HEK293 (cell line): Measurements from ENCODE around the gene DUSP3.

Experiments used
- EGR2 ChIP-seq: fragments of 450-650 bp; formaldehyde crosslinking; IDR thresholded peaks from 2 replicates; pipeline ENCODE4 v1.5.1; 2016; ENCODE audit warnings: low read depth, missing biosample characterization, missing genetic modification characterization
- ELK4 ChIP-seq: IDR thresholded peaks from 2 replicates; pipeline ENCODE4 v1.6.1; 2011; ENCODE audit warnings: mild to moderate bottlenecking, low read depth, low read length, borderline replicate concordance
- GFI1B ChIP-seq: fragments of 450-650 bp; formaldehyde crosslinking; IDR thresholded peaks from 2 replicates; pipeline ENCODE4 v1.5.1; 2016; ENCODE audit warnings: missing biosample characterization, missing genetic modification characterization
- KLF17 ChIP-seq: fragments of 450-650 bp; formaldehyde crosslinking; IDR thresholded peaks from 2 replicates; pipeline ENCODE4 v1.5.1; 2016; ENCODE audit warnings: missing biosample characterization, missing genetic modification characterization
- PRDM1 ChIP-seq: fragments of 450-650 bp; formaldehyde crosslinking; IDR thresholded peaks from 2 replicates; pipeline ENCODE4; 2016; ENCODE audit warnings: missing biosample characterization, missing genetic modification characterization
- REST ChIP-seq: fragments of 450-650 bp; formaldehyde crosslinking; IDR thresholded peaks from 2 replicates; pipeline ENCODE4 v1.5.1; 2016; ENCODE audit warnings: missing biosample characterization, missing genetic modification characterization
- SETDB1 ChIP-seq: IDR thresholded peaks from one replicate; pipeline ENCODE4 v1.6.1; 2017; ENCODE audit warnings: mild to moderate bottlenecking, low read length, moderate library complexity, mixed read lengths; ENCODE audit not compliant: insufficient read length
- SP2 ChIP-seq: fragments of 450-650 bp; formaldehyde crosslinking; IDR thresholded peaks from 2 replicates; pipeline ENCODE4 v1.5.1; 2016; ENCODE audit warnings: missing biosample characterization, missing genetic modification characterization
- TRIM28 ChIP-seq: IDR thresholded peaks from 2 replicates; pipeline ENCODE4 v1.6.1; 2011; ENCODE audit warnings: low read length, control low read depth, borderline replicate concordance
- TSHZ1 ChIP-seq: fragments of 450-650 bp; formaldehyde crosslinking; IDR thresholded peaks from 2 replicates; pipeline ENCODE4 v1.5.1; 2016; ENCODE audit warnings: missing biosample characterization, missing genetic modification characterization, borderline replicate concordance
- WT1 ChIP-seq: fragments of 450-650 bp; formaldehyde crosslinking; IDR thresholded peaks from 2 replicates; pipeline ENCODE4 v1.5.1; 2016; ENCODE audit warnings: missing biosample characterization, missing genetic modification characterization
- ZBTB10 ChIP-seq: fragments of 450-650 bp; formaldehyde crosslinking; IDR thresholded peaks from 2 replicates; pipeline ENCODE4 v1.5.1; 2016; ENCODE audit warnings: missing biosample characterization, missing genetic modification characterization
- ZBTB20 ChIP-seq: fragments of 450-650 bp; formaldehyde crosslinking; IDR thresholded peaks from 2 replicates; pipeline ENCODE4 v1.5.1; 2016; ENCODE audit warnings: missing biosample characterization, missing genetic modification characterization
- ZBTB21 ChIP-seq: fragments of 450-650 bp; formaldehyde crosslinking; IDR thresholded peaks from 2 replicates; pipeline ENCODE4 v1.5.1; 2017; ENCODE audit warnings: missing biosample characterization, missing genetic modification characterization
- ZBTB48 ChIP-seq: fragments of 450-650 bp; formaldehyde crosslinking; IDR thresholded peaks from 2 replicates; pipeline ENCODE4 v1.5.1; 2016; ENCODE audit warnings: missing biosample characterization, missing genetic modification characterization
- ZBTB6 ChIP-seq: fragments of 450-650 bp; formaldehyde crosslinking; IDR thresholded peaks from 2 replicates; pipeline ENCODE4 v1.5.1; 2017; ENCODE audit warnings: missing biosample characterization, missing genetic modification characterization
- ZFP69B ChIP-seq: fragments of 450-650 bp; formaldehyde crosslinking; IDR thresholded peaks from 2 replicates; pipeline ENCODE4 v1.5.1; 2016; ENCODE audit warnings: missing biosample characterization, missing genetic modification characterization
- ZNF140 ChIP-seq: fragments of 450-650 bp; formaldehyde crosslinking; IDR thresholded peaks from 2 replicates; pipeline ENCODE4 v1.5.1; 2016; ENCODE audit warnings: missing biosample characterization, missing genetic modification characterization
- ZNF302 ChIP-seq: fragments of 450-650 bp; formaldehyde crosslinking; IDR thresholded peaks from 2 replicates; pipeline ENCODE4 v1.5.1; 2016; ENCODE audit warnings: missing biosample characterization, missing genetic modification characterization, low read depth
- ZNF335 ChIP-seq: fragments of 450-650 bp; formaldehyde crosslinking; conservative IDR thresholded peaks from 2 replicates; pipeline ENCODE4 v1.5.1; 2016; ENCODE audit warnings: missing biosample characterization, missing genetic modification characterization
- ZNF404 ChIP-seq: fragments of 450-650 bp; formaldehyde crosslinking; IDR thresholded peaks from 2 replicates; pipeline ENCODE4 v1.5.1; 2017; ENCODE audit warnings: missing biosample characterization, missing genetic modification characterization
- ZNF423 ChIP-seq: fragments of 450-650 bp; formaldehyde crosslinking; IDR thresholded peaks from 2 replicates; pipeline ENCODE4 v1.5.1; 2016; ENCODE audit warnings: missing biosample characterization, missing genetic modification characterization
- ZNF48 ChIP-seq: fragments of 450-650 bp; formaldehyde crosslinking; IDR thresholded peaks from 2 replicates; pipeline ENCODE4 v1.5.1; 2016; ENCODE audit warnings: missing biosample characterization, missing genetic modification characterization
- ZNF501 ChIP-seq: fragments of 450-650 bp; formaldehyde crosslinking; IDR thresholded peaks from 2 replicates; pipeline ENCODE4 v1.5.1; 2016; ENCODE audit warnings: missing biosample characterization, missing genetic modification characterization
- ZNF658 ChIP-seq: fragments of 450-650 bp; formaldehyde crosslinking; IDR thresholded peaks from 2 replicates; pipeline ENCODE4; 2016; ENCODE audit warnings: missing biosample characterization, missing genetic modification characterization
- ZNF792 ChIP-seq: fragments of 450-650 bp; formaldehyde crosslinking; IDR thresholded peaks from 2 replicates; pipeline ENCODE4 v1.5.1; 2016; ENCODE audit warnings: missing biosample characterization, missing genetic modification characterization
- ZSCAN23 ChIP-seq: fragments of 450-650 bp; formaldehyde crosslinking; IDR thresholded peaks from 2 replicates; pipeline ENCODE4 v1.5.1; 2016; ENCODE audit warnings: missing biosample characterization, missing genetic modification characterization
- ZXDB ChIP-seq: fragments of 450-650 bp; formaldehyde crosslinking; IDR thresholded peaks from 2 replicates; pipeline ENCODE4 v1.5.1; 2016; ENCODE audit warnings: missing biosample characterization, missing genetic modification characterization

DUSP3 gene

GRCh38 chr17:43778337-43779144 is at the start of gene DUSP3 (continued):
- no peak for TF ChIP-seq SETDB1
- no peak for TF ChIP-seq ZNF658 (tag by site-specific recombination)
- no peak for TF ChIP-seq TSHZ1 (tag by site-specific recombination)
- TF ChIP-seq TRIM28: no peak
- TF ChIP-seq KLF17 (tag by site-specific recombination): no peak
- no peak; the same call in 1 of the 2 replicates for TF ChIP-seq ZFP69B (tag by site-specific recombination)
- TF ChIP-seq ZSCAN23 (tag by site-specific recombination): no peak
- 0 out of 2 replicates have a peak, but pooled peaks have one; percentile 38 for TF ChIP-seq ZNF501
- TF ChIP-seq ZNF140: no peak
- TF ChIP-seq ZBTB20 (tag by site-specific recombination): peak; percentile 77
- no peak for TF ChIP-seq ZNF302
- TF ChIP-seq ZBTB10 (tag by site-specific recombination): no peak; the same call in 1 of the 2 replicates
- peak; percentile 18 for TF ChIP-seq ZNF335 (tag by site-specific recombination)
- no peak for TF ChIP-seq ZBTB6 (tag by site-specific recombination)
- TF ChIP-seq PRDM1 (tag by site-specific recombination): no peak
- peak; percentile 53 for TF ChIP-seq SP2
- no peak for TF ChIP-seq ZNF792 (tag by site-specific recombination)
- TF ChIP-seq REST (tag by site-specific recombination): peak; percentile 21; the same call in 1 of the 2 replicates
- peak; percentile 94; the same call in 1 of the 2 replicates for TF ChIP-seq ZBTB21 (tag by site-specific recombination)
- no peak for TF ChIP-seq ZNF48 (tag by site-specific recombination)
- TF ChIP-seq WT1 (tag by site-specific recombination): no peak
- no peak for TF ChIP-seq ZNF404 (tag by site-specific recombination)
- peak; percentile 57 for TF ChIP-seq ZNF423
- no peak for TF ChIP-seq GFI1B
- TF ChIP-seq ELK4: no peak
- TF ChIP-seq ZBTB48 (tag by site-specific recombination): no peak
- no peak; the same call in 1 of the 2 replicates for TF ChIP-seq ZXDB (tag by site-specific recombination)
- no peak for TF ChIP-seq EGR2 (tag by site-specific recombination)
